HepG2 (cell line): ENCODE results near the gene YWHAH. TPM values are rescaled to one million over a fixed set of nuclear protein-coding genes. Genes with fewer than 3 reads are reported as not detected.

ENCODE experiments used
- AKAP8 ChIP-seq: sonication (generic); formaldehyde crosslinking; IDR thresholded peaks from 2 replicates; pipeline ENCODE4 v1.5.1; 2020; ENCODE audit warnings: mild to moderate bottlenecking, missing genetic modification reagents
- BRCA1 ChIP-seq: sonication (generic); formaldehyde crosslinking; IDR thresholded peaks from 2 replicates; pipeline ENCODE4 v1.4.0; 2020; ENCODE audit warnings: missing genetic modification reagents
- CHD4 ChIP-seq: fragments of 200-600 bp; sonication (generic); IDR thresholded peaks from 2 replicates; pipeline ENCODE4 v1.7.0; 2017; ENCODE audit warnings: mild to moderate bottlenecking, low read length, borderline replicate concordance
- ESRRA ChIP-seq: sonication (generic); formaldehyde crosslinking; IDR thresholded peaks from 2 replicates; pipeline ENCODE4 v1.5.1; 2020; ENCODE audit warnings: mild to moderate bottlenecking, low read depth, missing genetic modification reagents
- HNF4A ChIP-seq: sonication (generic); formaldehyde crosslinking; IDR thresholded peaks from 2 replicates; pipeline ENCODE4 v1.4.0; 2020; ENCODE audit warnings: missing genetic modification reagents
- KMT2A ChIP-seq: sonication (generic); formaldehyde crosslinking; IDR thresholded peaks from 2 replicates; pipeline ENCODE4 v1.4.0; 2020; ENCODE audit warnings: missing genetic modification reagents
- MEF2D ChIP-seq: sonication (generic); formaldehyde crosslinking; IDR thresholded peaks from 2 replicates; pipeline ENCODE4 v1.5.1; 2020; ENCODE audit warnings: mild to moderate bottlenecking, missing genetic modification reagents
- MXD1 ChIP-seq: sonication (generic); formaldehyde crosslinking; IDR thresholded peaks from 2 replicates; pipeline ENCODE4 v1.4.0; 2020; ENCODE audit warnings: mild to moderate bottlenecking, missing genetic modification reagents
- MZF1 ChIP-seq: sonication (generic); formaldehyde crosslinking; IDR thresholded peaks from 2 replicates; pipeline ENCODE4 v1.8.1; 2023; ENCODE audit warnings: mild to moderate bottlenecking, missing genetic modification reagents, borderline replicate concordance
- NR2C2 ChIP-seq: sonication (generic); formaldehyde crosslinking; IDR thresholded peaks from 2 replicates; pipeline ENCODE4 v1.4.0; 2020; ENCODE audit warnings: missing genetic modification reagents, mild to moderate bottlenecking, moderate library complexity, borderline replicate concordance
- NR2F6 ChIP-seq, 2 experiments: IDR thresholded peaks; 2 replicates each; pipeline ENCODE4 v1.6.1; 2016; ENCODE audit warnings: antibody characterized with exemption in 1 of 2, mild to moderate bottlenecking in 1 of 2
- SIN3A ChIP-seq: IDR thresholded peaks from 2 replicates; pipeline ENCODE4 v1.6.1; 2011; ENCODE audit warnings: low read depth, mild to moderate bottlenecking, control low read depth, low read length, borderline replicate concordance
- SMYD3 ChIP-seq: sonication (generic); formaldehyde crosslinking; IDR thresholded peaks from 2 replicates; pipeline ENCODE4 v1.8.1; 2023; ENCODE audit warnings: mild to moderate bottlenecking, missing genetic modification reagents
- TFDP1 ChIP-seq: IDR thresholded peaks from 2 replicates; pipeline ENCODE4 v1.6.1; 2016; ENCODE audit warnings: missing compliant biosample characterization, missing genetic modification reagents, borderline replicate concordance
- ZBTB46 ChIP-seq: sonication (generic); formaldehyde crosslinking; IDR thresholded peaks from 2 replicates; pipeline ENCODE4 v1.4.0; 2020; ENCODE audit warnings: mild to moderate bottlenecking, missing genetic modification reagents, borderline replicate concordance
- ZNF407 ChIP-seq: sonication (generic); formaldehyde crosslinking; IDR thresholded peaks from one replicate; pipeline ENCODE4 v1.5.1; 2020; ENCODE audit warnings: mild to moderate bottlenecking, missing genetic modification reagents; ENCODE audit errors: not compliant biosample characterization
- ZNF441 ChIP-seq: sonication (generic); formaldehyde crosslinking; IDR thresholded peaks from 2 replicates; pipeline ENCODE4 v1.7.0; 2021; ENCODE audit warnings: missing genetic modification reagents, borderline replicate concordance
- ZSCAN20 ChIP-seq: sonication (generic); formaldehyde crosslinking; IDR thresholded peaks from 2 replicates; pipeline ENCODE4 v1.4.0; 2020; ENCODE audit warnings: missing genetic modification reagents, mild to moderate bottlenecking, borderline replicate concordance
- ZSCAN29 ChIP-seq: sonication (generic); formaldehyde crosslinking; conservative IDR thresholded peaks from 2 replicates; pipeline ENCODE4 v1.4.0; 2020; ENCODE audit warnings: mild to moderate bottlenecking, missing genetic modification reagents
- polyA plus RNA-seq, 8 experiments: library from polyadenylated mRNA; depleted of rRNA in 3 of 8; stranded (reverse) in 7 of 8; unstranded in 1 of 8; fragments of >200 nt; fragmentation: Illumina TruSeq in 4 of 8; extraction: Trizol in 4 of 8; gene quantifications; 2 replicates each; pipeline versions ENCODE4 v1.2.1 to v1.2.3, GENCODE V29; 2011 to 2016; ENCODE audit warnings: low read depth in 4 of 8, missing spikeins in 1 of 8, mixed read lengths in 1 of 8; ENCODE audit not compliant: insufficient read depth in 1 of 8
- total RNA-seq, 5 experiments: library from RNA; depleted of rRNA; stranded (reverse); fragments of >200 nt; fragmentation: Illumina TruSeq; extraction: Trizol; gene quantifications; 2 replicates each; pipeline ENCODE4 v1.2.3, GENCODE V29; 2016; ENCODE audit warnings: low read depth in 1 of 5

YWHAH gene
- total and polyA plus RNA-seq, 2 of the 13 experiments (the other 11 are each of a cell fraction or from before 2014, with no cell fraction given): 35.6 to 92.7 TPM

- TF ChIP-seq ZNF407 (no peak), BRCA1 (CRISPR knock-in tag) (no peak), CHD4 (no peak), MXD1 (CRISPR knock-in tag) (no peak), SIN3A (no peak), ZBTB46 (no peak), ZNF441 (CRISPR knock-in tag) (no peak), AKAP8 (CRISPR knock-in tag) (0 out of 2 replicates have a peak, but pooled peaks have one; percentile 41), MZF1 (CRISPR knock-in tag) (no peak), HNF4A (peak; percentile 76), TFDP1 (CRISPR knock-in tag) (no peak), NR2F6 (IDR thresholded peaks at IDR 0.05) (0 out of 2 replicates have a peak, but pooled peaks have one; percentile 15), NR2F6 (CRISPR knock-in tag; IDR thresholded peaks at IDR 0.05) (no peak; the same call in 1 of the 2 replicates), NR2C2 (CRISPR knock-in tag) (no peak), ESRRA (CRISPR knock-in tag) (peak; percentile 85), MEF2D (no peak), ZSCAN29 (CRISPR knock-in tag) (no peak), KMT2A (no peak), SMYD3 (CRISPR knock-in tag) (no peak), ZSCAN20 (CRISPR knock-in tag) (no peak)
Measured at GRCh38 chr22:31919730-31920129, 24.6 kb upstream of the YWHAH start (continued).
